Activated CD8-positive, alpha-beta memory T cell treated with anti-CD3 and anti-CD28 coated beads, Interleukin-2, amount 50 U/mL, for 4 hours (primary cell): ENCODE measurements around the gene OLIG1.

Source experiments
- DNase-seq: peaks from one replicate; pipeline ENCODE4 v3.0.0-alpha.2; 2020

The OLIG1 gene

GRCh38 chr21:33069994-33070743 lies at the start of gene OLIG1:
Gene OLIG1 (plus strand): TSS chr21:33070141. CDS start chr21:33070247, 106 bp downstream.
- DNase-seq, result peak; percentile 26

GRCh38 chr21:33020558-33021100 lies 49.3 kb upstream of the OLIG1 start:
- no peak for DNase-seq

- DNase-seq, result no peak
Measured at GRCh38 chr21:33021150-33021549, 48.8 kb upstream of the OLIG1 start.

- DNase-seq, result no peak
Measured at GRCh38 chr21:33021667-33022066, 48.3 kb upstream of the OLIG1 start.

- no peak for DNase-seq
Measured at GRCh38 chr21:33022489-33022827, 47.5 kb upstream of the OLIG1 start.

- DNase-seq, result no peak
Measured at GRCh38 chr21:33022828-33023573, 46.9 kb upstream of the OLIG1 start.

- DNase-seq, result no peak
Measured at GRCh38 chr21:33023574-33024200, 46.3 kb upstream of the OLIG1 start.

GRCh38 chr21:33024201-33025103 lies 45.5 kb upstream of the OLIG1 start:
- DNase-seq, result no peak

GRCh38 chr21:33025106-33025488 lies 44.8 kb upstream of the OLIG1 start:
- DNase-seq, result no peak

- DNase-seq, result no peak
Measured at GRCh38 chr21:33025489-33026442, 44.2 kb upstream of the OLIG1 start, which contains the start of gene OLIG2. Gene OLIG2 (plus strand): TSS chr21:33025935. CDS start chr21:33026863, 928 bp downstream.

- DNase-seq, result no peak
Measured at GRCh38 chr21:33026443-33026858, 43.5 kb upstream of the OLIG1 start.

GRCh38 chr21:33026878-33027400 lies 43.0 kb upstream of the OLIG1 start:
- DNase-seq, result no peak

GRCh38 chr21:33027401-33028286 lies 42.3 kb upstream of the OLIG1 start:
- DNase-seq, result no peak

- DNase-seq, result no peak
Measured at GRCh38 chr21:33028287-33028670, 41.7 kb upstream of the OLIG1 start.

GRCh38 chr21:33028773-33029384 lies 41.1 kb upstream of the OLIG1 start:
- no peak for DNase-seq

- no peak for DNase-seq
Measured at GRCh38 chr21:33029385-33029921, 40.5 kb upstream of the OLIG1 start.

- DNase-seq, result no peak
Measured at GRCh38 chr21:33029975-33030461, 39.9 kb upstream of the OLIG1 start.

GRCh38 chr21:33030633-33031032 lies 39.3 kb upstream of the OLIG1 start:
- no peak for DNase-seq
